SH-SY5Y (cell line): ENCODE data around the gene NAA80.

Experiments
- GATA2 ChIP-seq: IDR thresholded peaks from 2 replicates; pipeline ENCODE4 v1.6.1; 2011; ENCODE audit warnings: mild to moderate bottlenecking, low read depth, low read length
- GATA3 ChIP-seq: IDR thresholded peaks from 2 replicates; pipeline ENCODE4 v1.6.1; 2011; ENCODE audit warnings: low read depth, mild to moderate bottlenecking, low read length, moderate library complexity

DNA sequence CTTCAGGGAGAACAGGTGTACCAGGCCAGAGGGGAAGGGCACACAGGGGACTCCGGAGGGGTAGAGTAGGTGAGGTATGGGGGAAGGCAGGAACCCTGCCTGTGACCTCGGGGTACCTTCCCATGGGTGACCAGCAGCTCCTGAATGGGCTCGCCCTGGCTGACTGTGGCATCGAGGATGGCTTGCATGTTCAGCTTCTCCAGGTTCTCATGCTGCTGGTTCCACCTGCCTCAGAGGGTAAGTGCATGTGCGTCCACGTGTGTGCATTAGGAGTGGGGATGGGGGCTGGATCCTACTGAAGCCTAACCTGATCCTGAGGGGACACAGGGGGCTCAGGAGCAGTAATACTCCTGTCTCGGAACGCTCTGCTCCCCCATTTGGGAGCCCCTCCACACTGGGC is 45.8 kb upstream of the NAA80 start:
- TF ChIP-seq GATA2 (no peak), GATA3 (no peak)
